Measurements from ENCODE around the gene AUTS2. TPM values are rescaled to one million over a fixed set of nuclear protein-coding genes. Genes with fewer than 3 reads are reported as not detected.
"Not testable (repeated sequence)": the region's sequence is repeated elsewhere in the genome, so short reads cannot be mapped to it uniquely, and the experiment has no call there.

The AUTS2 gene
- total RNA-seq, 1 donor from 2014 or later = 119 TPM

GRCh38 chr7:70805360-70805759 is 1207.1 kb downstream of the AUTS2 start:
- no peak for DNase-seq (ENCODE audit: low spot score)

GRCh38 chr7:70807650-70808049 is 1209.4 kb downstream of the AUTS2 start:
- DNase-seq (ENCODE audit: low spot score) = no peak

GRCh38 chr7:70808876-70809275 is 1210.6 kb downstream of the AUTS2 start:
- DNase-seq (ENCODE audit: low spot score) = no peak

- no peak for DNase-seq (ENCODE audit: low spot score)
Measured at GRCh38 chr7:70810558-70811139, 1212.4 kb downstream of the AUTS2 start.

GRCh38 chr7:70812511-70812910 is 1214.2 kb downstream of the AUTS2 start:
- DNase-seq (ENCODE audit: low spot score) = no peak

GRCh38 chr7:70822490-70822889 is 1224.2 kb downstream of the AUTS2 start:
- DNase-seq (ENCODE audit: low spot score) = not testable (repeated sequence)

- DNase-seq (ENCODE audit: low spot score) = peak; percentile 65
Measured at GRCh38 chr7:70829221-70830059, 1231.2 kb downstream of the AUTS2 start.

- DNase-seq (ENCODE audit: low spot score) = no peak
Measured at GRCh38 chr7:70830060-70830395, 1231.8 kb downstream of the AUTS2 start.

- DNase-seq (ENCODE audit: low spot score) = no peak
Measured at GRCh38 chr7:70830426-70830825, 1232.2 kb downstream of the AUTS2 start.

- no peak for DNase-seq (ENCODE audit: low spot score)
Measured at GRCh38 chr7:70833726-70834125, 1235.5 kb downstream of the AUTS2 start.

- no peak for DNase-seq (ENCODE audit: low spot score)
Measured at GRCh38 chr7:70834424-70834823, 1236.1 kb downstream of the AUTS2 start.

- DNase-seq (ENCODE audit: low spot score) = no peak
Measured at GRCh38 chr7:70835658-70836057, 1237.4 kb downstream of the AUTS2 start.

- no peak for DNase-seq (ENCODE audit: low spot score)
Measured at GRCh38 chr7:70836279-70836678, 1238.0 kb downstream of the AUTS2 start.

GRCh38 chr7:70836946-70837345 is 1238.7 kb downstream of the AUTS2 start:
- DNase-seq (ENCODE audit: low spot score) = no peak

- DNase-seq (ENCODE audit: low spot score) = no peak
Measured at GRCh38 chr7:70837589-70837988, 1239.3 kb downstream of the AUTS2 start.

- no peak for DNase-seq (ENCODE audit: low spot score)
Measured at GRCh38 chr7:70838292-70838907, 1240.1 kb downstream of the AUTS2 start.
